ENCODE results near the gene DIPK1C.

The DIPK1C gene

GRCh38 chr18:74456017-74456348, 1.1 kb downstream of the DIPK1C start:
- in situ Hi-C loops (cut with HindIII; ENCODE audit: low pct_unique_long_range_greater_than_20kb, low sequenced_read_pairs): no loop called here
- no peak for DNase-seq (ENCODE audit: low read depth in 1 of 2, low spot score in 1 of 2)
- no peak for TF ChIP-seq JUND (IDR thresholded peaks at IDR 0.05; ENCODE audit: low read depth)

GRCh38 chr18:74455386-74455785, 1.7 kb downstream of the DIPK1C start:
- no peak for DNase-seq (ENCODE audit: low read depth in 1 of 2, low spot score in 1 of 2)
- in situ Hi-C loops (cut with HindIII; ENCODE audit: low pct_unique_long_range_greater_than_20kb, low sequenced_read_pairs): no loop called here
- TF ChIP-seq JUND (IDR thresholded peaks at IDR 0.05; ENCODE audit: low read depth): no peak

- in situ Hi-C loops (cut with HindIII; ENCODE audit: low pct_unique_long_range_greater_than_20kb, low sequenced_read_pairs): no loop called here
- no peak for DNase-seq (ENCODE audit: low read depth in 1 of 2, low spot score in 1 of 2)
- TF ChIP-seq JUND (IDR thresholded peaks at IDR 0.05; ENCODE audit: low read depth): no peak
Observed at GRCh38 chr18:74454279-74454751, 2.8 kb downstream of the DIPK1C start.

GRCh38 chr18:74453642-74454198, 3.4 kb downstream of the DIPK1C start:
- DNase-seq (ENCODE audit: low read depth in 1 of 2, low spot score in 1 of 2): no peak
- TF ChIP-seq JUND (IDR thresholded peaks at IDR 0.05; ENCODE audit: low read depth): no peak
- in situ Hi-C loops (cut with HindIII; ENCODE audit: low pct_unique_long_range_greater_than_20kb, low sequenced_read_pairs): no loop called here

- in situ Hi-C loops (cut with HindIII; ENCODE audit: low pct_unique_long_range_greater_than_20kb, low sequenced_read_pairs): no loop called here
- no peak for DNase-seq (ENCODE audit: low read depth in 1 of 2, low spot score in 1 of 2)
- TF ChIP-seq JUND (IDR thresholded peaks at IDR 0.05; ENCODE audit: low read depth): no peak
Observed at GRCh38 chr18:74453016-74453566, 4.0 kb downstream of the DIPK1C start.

GRCh38 chr18:74451148-74451547, 6.0 kb downstream of the DIPK1C start:
- no peak for DNase-seq (ENCODE audit: low read depth in 1 of 2, low spot score in 1 of 2)
- no peak for TF ChIP-seq JUND (IDR thresholded peaks at IDR 0.05; ENCODE audit: low read depth)
- in situ Hi-C loops (cut with HindIII; ENCODE audit: low pct_unique_long_range_greater_than_20kb, low sequenced_read_pairs): no loop called here

GRCh38 chr18:74450626-74451025, 6.5 kb downstream of the DIPK1C start:
- in situ Hi-C loops (cut with HindIII; ENCODE audit: low pct_unique_long_range_greater_than_20kb, low sequenced_read_pairs): no loop called here
- no peak for TF ChIP-seq JUND (IDR thresholded peaks at IDR 0.05; ENCODE audit: low read depth)
- no peak for DNase-seq (ENCODE audit: low read depth in 1 of 2, low spot score in 1 of 2)

GRCh38 chr18:74447404-74448152, 9.5 kb downstream of the DIPK1C start:
- no peak for DNase-seq (ENCODE audit: low read depth in 1 of 2, low spot score in 1 of 2)
- in situ Hi-C loops (cut with HindIII; ENCODE audit: low pct_unique_long_range_greater_than_20kb, low sequenced_read_pairs): no loop called here
- no peak for TF ChIP-seq JUND (IDR thresholded peaks at IDR 0.05; ENCODE audit: low read depth)

GRCh38 chr18:74446631-74447403, 10.3 kb downstream of the DIPK1C start:
- in situ Hi-C loops (cut with HindIII; ENCODE audit: low pct_unique_long_range_greater_than_20kb, low sequenced_read_pairs): no loop called here
- no peak for TF ChIP-seq JUND (IDR thresholded peaks at IDR 0.05; ENCODE audit: low read depth)
- DNase-seq (ENCODE audit: low read depth in 1 of 2, low spot score in 1 of 2): no peak

GRCh38 chr18:74446178-74446577, 10.9 kb downstream of the DIPK1C start:
- DNase-seq (ENCODE audit: low read depth in 1 of 2, low spot score in 1 of 2): no peak
- no peak for TF ChIP-seq JUND (IDR thresholded peaks at IDR 0.05; ENCODE audit: low read depth)
- in situ Hi-C loops (cut with HindIII; ENCODE audit: low pct_unique_long_range_greater_than_20kb, low sequenced_read_pairs): no loop called here

GRCh38 chr18:74445585-74445984, 11.5 kb downstream of the DIPK1C start:
- DNase-seq (ENCODE audit: low read depth in 1 of 2, low spot score in 1 of 2): no peak
- no peak for TF ChIP-seq JUND (IDR thresholded peaks at IDR 0.05; ENCODE audit: low read depth)

GRCh38 chr18:74444104-74444503, 13.0 kb downstream of the DIPK1C start:
- TF ChIP-seq JUND (IDR thresholded peaks at IDR 0.05; ENCODE audit: low read depth): no peak
- in situ Hi-C loops (cut with HindIII; ENCODE audit: low pct_unique_long_range_greater_than_20kb, low sequenced_read_pairs): no loop called here
- no peak for DNase-seq (ENCODE audit: low read depth in 1 of 2, low spot score in 1 of 2)

More at GRCh38 chr18:74445585-74445984, 11.5 kb downstream of the DIPK1C start:
- in situ Hi-C loops (cut with HindIII; ENCODE audit: low pct_unique_long_range_greater_than_20kb, low sequenced_read_pairs): no loop called here
